ENCODE data around the gene GGA2. TPM values are rescaled to one million over a fixed set of nuclear protein-coding genes. Genes with fewer than 3 reads are reported as not detected.

The GGA2 gene
- total RNA-seq, 1 donor from 2014 or later, result 89.9 TPM

GRCh38 chr16:23433261-23433920, 76.9 kb downstream of the GGA2 start:
- Mint-ChIP-seq H3K9me3 (ENCODE audit: low read depth) (no peaks in the 10 kb centered on the region), H3K4me1 (ENCODE audit: low read depth) (peaks cover 2% of the 10 kb centered on the region), H3K4me3 (ENCODE audit: low read depth) (no peak overlapping the region), H3K27me3 (no peaks in the 10 kb centered on the region), H3K27ac (peak overlapping the region; percentile 82), H3K36me3 (ENCODE audit: insufficient read depth) (peaks cover 12% of the 10 kb centered on the region)
- DNase-seq (ENCODE audit: low spot score, unreplicated experiment), result no peak
- no peak for TF ChIP-seq CTCF (IDR thresholded peaks at IDR 0.05; ENCODE audit: unreplicated experiment)

- H3K27me3 Mint-ChIP-seq, result no peaks in the 10 kb centered on the region
- H3K4me3 Mint-ChIP-seq (ENCODE audit: low read depth), result no peak overlapping the region
- peaks cover 2% of the 10 kb centered on the region for H3K4me1 Mint-ChIP-seq (ENCODE audit: low read depth)
- no peaks in the 10 kb centered on the region for H3K9me3 Mint-ChIP-seq (ENCODE audit: low read depth)
- DNase-seq (ENCODE audit: low spot score, unreplicated experiment), result no peak
- H3K27ac Mint-ChIP-seq, result peak overlapping the region; percentile 82
- no peak for TF ChIP-seq CTCF (IDR thresholded peaks at IDR 0.05; ENCODE audit: unreplicated experiment)
- H3K36me3 Mint-ChIP-seq (ENCODE audit: insufficient read depth), result peaks cover 14% of the 10 kb centered on the region
These were observed 77.8 kb downstream of the GGA2 start for GRCh38 chr16:23432176-23433128.

GRCh38 chr16:23428351-23428750, 81.9 kb downstream of the GGA2 start:
- no peak for TF ChIP-seq CTCF (IDR thresholded peaks at IDR 0.05; ENCODE audit: unreplicated experiment)
- Mint-ChIP-seq H3K27ac (no peak overlapping the region), H3K9me3 (ENCODE audit: low read depth) (no peaks in the 10 kb centered on the region), H3K36me3 (ENCODE audit: insufficient read depth) (peaks cover 11% of the 10 kb centered on the region), H3K27me3 (no peaks in the 10 kb centered on the region), H3K4me1 (ENCODE audit: low read depth) (peaks cover 1% of the 10 kb centered on the region), H3K4me3 (ENCODE audit: low read depth) (no peak overlapping the region)
- DNase-seq (ENCODE audit: low spot score, unreplicated experiment), result no peak

- Mint-ChIP-seq H3K36me3 (ENCODE audit: insufficient read depth) (peaks cover 10% of the 10 kb centered on the region), H3K4me3 (ENCODE audit: low read depth) (no peak overlapping the region), H3K27me3 (no peaks in the 10 kb centered on the region), H3K27ac (no peak overlapping the region), H3K4me1 (ENCODE audit: low read depth) (no peaks in the 10 kb centered on the region), H3K9me3 (ENCODE audit: low read depth) (no peaks in the 10 kb centered on the region)
- DNase-seq (ENCODE audit: low spot score, unreplicated experiment), result no peak
- no peak for TF ChIP-seq CTCF (IDR thresholded peaks at IDR 0.05; ENCODE audit: unreplicated experiment)
These were observed 85.9 kb downstream of the GGA2 start for GRCh38 chr16:23424292-23424958.

GRCh38 chr16:23423496-23424049, 86.7 kb downstream of the GGA2 start:
- Mint-ChIP-seq H3K27me3 (no peaks in the 10 kb centered on the region), H3K4me3 (ENCODE audit: low read depth) (no peak overlapping the region), H3K9me3 (ENCODE audit: low read depth) (no peaks in the 10 kb centered on the region), H3K27ac (no peak overlapping the region), H3K36me3 (ENCODE audit: insufficient read depth) (peaks cover 10% of the 10 kb centered on the region), H3K4me1 (ENCODE audit: low read depth) (no peaks in the 10 kb centered on the region)
- no peak for TF ChIP-seq CTCF (IDR thresholded peaks at IDR 0.05; ENCODE audit: unreplicated experiment)
- no peak for DNase-seq (ENCODE audit: low spot score, unreplicated experiment)

All from progenitor cell of endocrine pancreas (in vitro differentiated cells).